HG02759 (cell line): ENCODE results near the gene CHRNA4.

Source experiments
- ATAC-seq: cut with Tn5 transposase; IDR thresholded peaks from one replicate; pipeline ENCODE4 v1.9.1; 2021; ENCODE audit warnings: mild to moderate bottlenecking, moderate library complexity; ENCODE audit not compliant: unreplicated experiment

Gene CHRNA4

GRCh38 chr20:63379296-63379695, 18.1 kb upstream of the CHRNA4 start:
- no peak for ATAC-seq

- ATAC-seq: no peak
Observed at GRCh38 chr20:63378626-63379025, 17.5 kb upstream of the CHRNA4 start.

- no peak for ATAC-seq
Observed at GRCh38 chr20:63377951-63378381, 16.8 kb upstream of the CHRNA4 start.

GRCh38 chr20:63377256-63377941, 16.2 kb upstream of the CHRNA4 start:
- ATAC-seq: no peak

- ATAC-seq: no peak
Observed at GRCh38 chr20:63376283-63377250, 15.4 kb upstream of the CHRNA4 start.

- no peak for ATAC-seq
Observed at GRCh38 chr20:63375438-63375837, 14.3 kb upstream of the CHRNA4 start.

- ATAC-seq: no peak
Observed at GRCh38 chr20:63374504-63374903, 13.4 kb upstream of the CHRNA4 start.

GRCh38 chr20:63373996-63374395, 12.8 kb upstream of the CHRNA4 start:
- no peak for ATAC-seq

- no peak for ATAC-seq
Observed at GRCh38 chr20:63372971-63373885, 12.1 kb upstream of the CHRNA4 start.

- no peak for ATAC-seq
Observed at GRCh38 chr20:63371291-63371865, 10.2 kb upstream of the CHRNA4 start.

GRCh38 chr20:63370618-63371187, 9.6 kb upstream of the CHRNA4 start:
- ATAC-seq: no peak

GRCh38 chr20:63369724-63370617, 8.8 kb upstream of the CHRNA4 start:
- ATAC-seq: no peak

- ATAC-seq: no peak
Observed at GRCh38 chr20:63369024-63369530, 7.9 kb upstream of the CHRNA4 start.

GRCh38 chr20:63368151-63368550, 7.0 kb upstream of the CHRNA4 start:
- no peak for ATAC-seq

- no peak for ATAC-seq
Observed at GRCh38 chr20:63367446-63368055, 6.4 kb upstream of the CHRNA4 start.

- no peak for ATAC-seq
Observed at GRCh38 chr20:63366390-63367365, 5.5 kb upstream of the CHRNA4 start.

GRCh38 chr20:63365601-63366389, 4.6 kb upstream of the CHRNA4 start:
- no peak for ATAC-seq
